ENCODE results near the gene SUSD2. TPM values are rescaled to one million over a fixed set of nuclear protein-coding genes. Genes with fewer than 3 reads are reported as not detected.
A peak's percentile ranks its signal among the peaks of the same experiment; 100 is the strongest.
"Not testable (repeated sequence)": the region's sequence is repeated elsewhere in the genome, so short reads cannot be mapped to it uniquely, and the experiment has no call there.

The SUSD2 gene, protein sequence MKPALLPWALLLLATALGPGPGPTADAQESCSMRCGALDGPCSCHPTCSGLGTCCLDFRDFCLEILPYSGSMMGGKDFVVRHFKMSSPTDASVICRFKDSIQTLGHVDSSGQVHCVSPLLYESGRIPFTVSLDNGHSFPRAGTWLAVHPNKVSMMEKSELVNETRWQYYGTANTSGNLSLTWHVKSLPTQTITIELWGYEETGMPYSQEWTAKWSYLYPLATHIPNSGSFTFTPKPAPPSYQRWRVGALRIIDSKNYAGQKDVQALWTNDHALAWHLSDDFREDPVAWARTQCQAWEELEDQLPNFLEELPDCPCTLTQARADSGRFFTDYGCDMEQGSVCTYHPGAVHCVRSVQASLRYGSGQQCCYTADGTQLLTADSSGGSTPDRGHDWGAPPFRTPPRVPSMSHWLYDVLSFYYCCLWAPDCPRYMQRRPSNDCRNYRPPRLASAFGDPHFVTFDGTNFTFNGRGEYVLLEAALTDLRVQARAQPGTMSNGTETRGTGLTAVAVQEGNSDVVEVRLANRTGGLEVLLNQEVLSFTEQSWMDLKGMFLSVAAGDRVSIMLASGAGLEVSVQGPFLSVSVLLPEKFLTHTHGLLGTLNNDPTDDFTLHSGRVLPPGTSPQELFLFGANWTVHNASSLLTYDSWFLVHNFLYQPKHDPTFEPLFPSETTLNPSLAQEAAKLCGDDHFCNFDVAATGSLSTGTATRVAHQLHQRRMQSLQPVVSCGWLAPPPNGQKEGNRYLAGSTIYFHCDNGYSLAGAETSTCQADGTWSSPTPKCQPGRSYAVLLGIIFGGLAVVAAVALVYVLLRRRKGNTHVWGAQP
- total RNA-seq (2014; rRNA removed; shearing (Covaris generic); ENCODE audit: low replicate concordance): 0.20 TPM in 1 of 2 replicates, not detected in the other

DNA sequence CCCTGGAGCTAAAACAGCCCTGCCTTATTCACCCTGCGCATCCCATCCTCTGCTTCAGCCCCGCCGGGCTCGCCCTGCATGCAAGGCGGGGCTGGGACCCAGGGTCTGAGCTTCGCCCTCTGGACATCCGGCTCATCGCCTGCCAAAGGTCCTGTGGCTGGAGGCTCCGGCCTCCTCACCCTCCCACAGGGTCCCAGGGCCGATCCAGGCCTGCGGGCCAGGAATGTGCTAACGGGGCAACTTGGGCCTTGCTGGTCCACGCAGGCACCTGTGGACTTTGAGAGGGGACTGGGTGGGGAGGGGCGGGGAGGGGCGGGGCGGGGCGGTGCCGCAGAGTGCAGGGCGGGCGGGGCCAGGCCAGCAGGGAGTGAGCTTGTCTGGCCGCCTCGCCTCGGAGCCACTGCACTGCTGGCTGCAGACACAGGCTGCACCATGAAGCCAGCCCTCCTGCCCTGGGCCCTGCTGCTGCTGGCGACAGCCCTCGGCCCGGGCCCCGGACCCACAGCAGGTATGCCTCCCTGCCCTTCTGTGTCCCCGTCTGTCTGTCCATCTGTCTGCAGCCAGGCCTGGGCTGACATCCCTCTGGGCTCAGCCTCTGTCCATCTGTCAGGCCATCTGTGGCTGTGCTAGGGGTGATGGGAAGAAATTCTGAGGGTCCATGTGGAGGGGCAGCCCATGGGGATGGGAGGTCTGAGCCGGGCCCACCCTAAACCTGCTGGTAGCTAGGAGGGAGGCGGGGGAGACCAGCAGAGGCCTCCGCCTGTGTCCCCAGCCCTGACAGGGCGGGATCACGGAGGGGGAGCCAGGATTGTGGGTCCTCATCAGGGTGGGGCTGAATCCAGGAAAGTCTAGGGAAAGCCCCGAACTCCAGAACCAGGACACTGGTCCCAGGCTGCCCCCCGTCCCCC lies at the start of gene SUSD2:
SUSD2 (plus strand) TSS at position 400 of the 908 bp plus-strand sequence; CDS start at position 433, 33 bp downstream.
- no peaks in the 10 kb centered on the region for H3K27me3 ChIP-seq
- no peak within 1 kb of the TSS for H3K4me3 ChIP-seq
- H3K36me3 ChIP-seq: no peaks in the 10 kb centered on the region; the same call in 1 of the 2 replicates
- DNase-seq: no peak
- H3K9me3 ChIP-seq: no peaks in the 10 kb centered on the region

DNA sequence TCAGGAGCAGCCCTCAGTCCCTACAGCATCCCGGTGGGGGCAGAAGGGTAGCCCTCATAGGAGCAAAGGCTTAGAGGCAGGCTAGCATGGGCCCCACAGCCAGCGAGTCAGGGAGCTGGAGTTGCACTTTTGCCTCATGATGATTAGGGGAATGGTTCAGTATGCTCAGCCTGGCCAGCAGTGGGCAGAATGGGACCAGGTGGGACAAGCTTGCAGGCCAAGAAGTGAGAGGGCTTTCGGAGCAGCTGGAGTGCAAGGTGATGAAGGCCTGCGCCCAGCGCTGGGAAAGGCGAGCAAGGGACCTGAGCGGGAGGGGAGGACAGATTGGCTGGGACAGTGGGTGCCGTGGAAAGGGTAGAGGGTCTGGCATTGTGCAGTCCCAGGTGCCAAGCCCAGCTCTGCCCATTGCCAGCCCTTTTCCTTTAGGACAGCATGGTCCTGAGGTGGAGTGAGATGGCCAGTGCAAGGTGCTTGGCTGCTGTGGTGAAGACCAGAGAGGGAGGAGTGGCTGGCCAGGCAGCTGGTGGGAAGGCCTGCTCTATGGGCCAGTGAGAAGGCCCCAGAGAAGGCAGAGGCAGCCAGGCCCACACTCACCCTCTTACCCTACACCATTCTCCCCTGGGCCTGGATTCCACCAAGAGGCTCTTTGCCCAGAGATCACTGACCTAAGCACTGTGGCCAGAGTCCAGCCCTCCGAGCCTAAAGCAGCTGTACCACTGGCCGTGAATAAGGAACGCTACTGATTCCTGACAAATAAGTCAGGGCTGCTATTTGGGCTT lies 47.9 kb upstream of the SUSD2 start:
- Histone ChIP-seq H3K27me3 (no peaks in the 10 kb centered on the region), H3K36me3 (peaks cover 1% of the 10 kb centered on the region; the same call in 1 of the 2 replicates), H3K4me3 (no peak overlapping the region), H3K9me3 (no peaks in the 10 kb centered on the region)
- no peak for DNase-seq

DNA sequence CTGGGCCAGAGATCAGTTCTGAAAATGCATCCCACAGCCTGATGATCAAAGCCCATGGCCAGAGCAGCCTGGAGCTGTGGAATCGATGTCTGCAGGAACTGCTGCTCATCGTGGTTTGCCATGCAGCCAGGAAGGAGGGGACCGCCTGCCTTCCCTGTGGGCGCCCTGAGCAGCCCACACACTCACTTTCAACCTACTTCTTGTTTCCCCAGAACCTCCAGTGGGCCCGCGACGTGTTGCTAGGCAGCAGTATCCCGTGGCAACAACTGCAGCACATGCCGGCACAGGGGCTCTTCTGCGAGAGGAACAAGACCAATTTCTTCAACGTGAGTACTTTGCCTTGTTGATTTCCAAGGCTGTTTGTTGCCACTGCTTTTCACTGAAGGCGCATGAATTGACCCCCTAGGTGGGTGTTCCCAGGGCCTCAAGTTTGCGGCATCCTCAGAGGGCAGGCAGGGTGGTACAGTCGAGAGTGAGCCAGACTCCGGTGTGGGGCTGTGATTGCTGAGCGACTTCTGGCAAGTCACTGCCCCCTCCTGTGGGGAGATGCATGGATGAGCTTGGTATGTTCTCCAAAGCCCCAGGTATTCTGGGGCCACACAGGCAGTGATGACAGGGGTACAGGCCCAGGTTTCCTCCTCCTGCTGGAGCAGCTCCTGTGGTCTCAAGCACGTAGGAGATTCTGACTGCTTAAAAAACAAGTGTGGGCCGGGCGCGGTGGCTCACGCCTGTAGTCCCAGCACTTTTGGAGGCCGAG lies 47.0 kb upstream of the SUSD2 start:
- H3K4me3 ChIP-seq: no peak overlapping the region
- no peaks in the 10 kb centered on the region for H3K27me3 ChIP-seq
- H3K9me3 ChIP-seq: no peaks in the 10 kb centered on the region
- DNase-seq: no peak
- H3K36me3 ChIP-seq: peaks cover 6% of the 10 kb centered on the region; the same call in 1 of the 2 replicates

DNA sequence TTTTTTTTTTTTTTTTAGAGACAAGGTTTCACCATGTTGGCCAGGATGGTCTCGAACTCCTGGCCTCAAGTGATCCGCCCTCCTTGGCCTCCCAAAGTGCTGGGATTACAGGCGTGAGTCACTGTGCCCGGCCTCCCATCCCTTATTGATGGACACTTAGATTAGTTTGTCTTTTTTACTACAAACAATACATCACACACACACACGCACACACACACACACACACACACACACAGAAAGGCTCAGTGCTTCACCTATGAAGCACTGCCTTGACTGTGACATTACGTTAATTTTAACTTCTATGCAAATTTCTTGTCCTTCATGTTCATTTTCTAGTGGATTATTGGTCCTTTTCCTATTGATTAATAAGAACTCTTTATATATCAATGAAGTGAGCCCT lies 44.8 kb upstream of the SUSD2 start:
- not testable (repeated sequence) for H3K36me3 ChIP-seq, DNase-seq, H3K9me3 ChIP-seq, H3K4me3 ChIP-seq, H3K27me3 ChIP-seq

DNA sequence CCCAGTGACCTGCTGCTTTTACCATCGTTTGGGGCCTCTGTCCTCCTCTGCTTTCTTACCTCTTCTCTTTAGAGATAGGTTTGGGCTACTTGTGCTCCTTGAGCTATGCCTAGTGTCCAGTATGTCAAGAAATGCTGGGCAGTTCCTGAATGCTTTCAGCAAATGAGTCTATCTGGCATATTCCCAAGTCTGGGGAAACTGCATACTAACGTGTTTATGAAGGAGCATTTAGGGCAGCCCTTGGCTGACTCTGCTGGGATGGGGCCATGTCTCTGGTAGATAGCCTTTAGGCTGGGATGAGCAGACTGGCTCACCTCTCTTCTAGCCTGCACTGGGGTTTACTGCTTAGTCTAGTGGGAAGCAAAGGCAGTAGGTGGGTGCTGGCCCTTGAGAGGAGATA lies 43.7 kb upstream of the SUSD2 start:
- Histone ChIP-seq H3K36me3 (peaks cover 6% of the 10 kb centered on the region; the same call in 1 of the 2 replicates), H3K9me3 (no peaks in the 10 kb centered on the region), H3K4me3 (no peak overlapping the region), H3K27me3 (no peaks in the 10 kb centered on the region)
- DNase-seq: peak; percentile 61

DNA sequence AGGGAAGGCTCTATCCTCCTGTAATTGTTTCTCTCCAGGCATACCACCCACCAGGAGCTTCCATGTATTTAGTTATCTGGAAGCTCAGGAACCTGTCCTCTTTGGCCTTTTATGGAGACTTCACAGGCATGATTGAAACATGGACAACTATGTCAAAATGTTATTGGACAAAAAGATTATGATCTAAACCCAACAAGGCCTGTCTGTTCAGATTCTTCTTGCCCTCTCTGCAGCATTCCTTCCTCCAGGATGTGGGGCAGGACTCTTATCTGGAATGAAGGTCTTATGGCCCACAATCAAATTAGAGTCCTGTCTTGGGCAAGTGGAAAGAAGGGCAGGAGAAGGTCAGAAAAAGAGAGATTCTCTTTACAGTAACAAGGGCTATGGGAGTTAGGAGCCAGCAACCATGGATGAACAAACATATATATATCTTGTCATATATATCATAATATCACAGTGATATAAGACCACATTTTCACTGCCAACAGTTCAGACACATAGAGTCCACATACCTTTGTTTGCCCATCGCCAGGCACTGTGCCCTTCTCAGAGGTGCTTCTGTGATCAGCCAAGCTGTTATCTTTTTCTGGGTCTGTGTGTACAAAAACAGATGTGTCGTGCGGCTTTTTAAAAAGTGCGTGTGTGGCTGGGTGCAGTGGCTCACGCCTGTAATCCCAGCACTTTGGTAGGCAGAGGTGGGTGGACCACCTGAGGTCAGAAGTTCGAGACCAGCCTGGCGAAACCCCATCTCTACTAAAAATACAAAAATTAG lies 42.5 kb upstream of the SUSD2 start:
- DNase-seq: no peak
- no peak overlapping the region for H3K4me3 ChIP-seq
- H3K27me3 ChIP-seq: no peaks in the 10 kb centered on the region
- peaks cover 6% of the 10 kb centered on the region; the same call in 1 of the 2 replicates for H3K36me3 ChIP-seq
- H3K9me3 ChIP-seq: no peaks in the 10 kb centered on the region

DNA sequence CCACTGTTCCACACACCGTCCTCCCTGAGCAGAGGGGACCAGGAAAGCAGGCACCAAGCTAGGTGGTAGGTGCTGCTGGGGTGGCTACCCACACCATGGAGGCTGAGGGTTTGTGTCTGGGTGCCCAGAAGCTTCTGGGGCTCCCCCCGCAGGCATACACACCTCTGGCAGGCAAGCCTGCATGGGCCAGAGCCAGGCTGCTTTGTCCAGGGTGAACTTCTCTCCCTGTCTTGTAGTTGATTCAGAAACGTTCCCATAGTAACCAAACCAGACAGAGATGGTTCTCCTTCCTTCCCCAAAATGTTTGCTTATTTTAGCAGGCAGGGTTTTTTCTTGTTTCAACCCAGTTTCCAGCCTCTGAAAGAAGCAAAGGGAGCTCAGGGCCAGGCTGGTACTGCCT lies 40.9 kb upstream of the SUSD2 start:
- Histone ChIP-seq H3K9me3 (no peaks in the 10 kb centered on the region), H3K27me3 (no peaks in the 10 kb centered on the region), H3K4me3 (no peak overlapping the region), H3K36me3 (peaks cover 6% of the 10 kb centered on the region; the same call in 1 of the 2 replicates)
- no peak for DNase-seq

DNA sequence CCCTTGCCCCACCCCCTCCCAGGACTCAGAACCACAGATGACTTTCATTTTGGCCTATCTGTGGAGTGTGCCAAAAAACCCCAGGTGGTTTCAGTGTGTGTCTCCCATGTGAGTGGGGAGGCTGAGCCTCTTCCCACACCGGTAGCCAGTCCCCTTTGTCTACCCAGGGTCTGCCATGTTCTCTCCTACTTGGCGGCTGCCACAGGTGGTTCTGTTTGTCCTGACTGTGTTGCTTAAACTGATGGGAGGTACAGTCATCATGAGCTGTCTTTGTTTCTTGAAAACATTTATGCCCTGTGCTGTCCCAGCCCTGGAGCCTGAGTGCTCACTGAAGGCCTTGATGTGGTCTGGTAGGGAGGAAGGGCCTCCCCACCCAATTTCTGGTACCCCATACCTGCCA lies 39.7 kb upstream of the SUSD2 start:
- no peak overlapping the region for H3K4me3 ChIP-seq
- peaks cover 6% of the 10 kb centered on the region; the same call in 1 of the 2 replicates for H3K36me3 ChIP-seq
- H3K27me3 ChIP-seq: no peaks in the 10 kb centered on the region
- peak; percentile 31 for DNase-seq
- no peaks in the 10 kb centered on the region for H3K9me3 ChIP-seq

DNA sequence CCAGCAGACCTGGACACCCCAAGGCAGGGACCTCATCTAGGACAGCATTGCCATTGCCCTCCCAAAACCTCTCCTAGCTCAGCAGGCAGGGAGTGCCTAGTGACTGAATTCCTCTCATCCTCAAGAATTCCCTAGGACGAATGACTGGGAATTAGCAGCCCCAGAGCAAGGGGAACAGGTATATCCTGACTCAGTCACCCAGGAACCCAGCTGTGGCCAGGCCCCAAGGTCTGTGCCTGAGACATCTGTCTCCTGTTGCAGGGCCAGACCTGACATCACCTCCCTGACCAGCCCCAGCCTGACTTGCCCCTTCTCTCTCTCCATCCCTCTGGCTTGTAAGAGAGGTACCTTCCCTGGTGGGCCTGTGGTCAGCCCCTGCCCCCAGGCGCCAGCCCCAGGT lies 39.0 kb upstream of the SUSD2 start:
- Histone ChIP-seq H3K4me3 (no peak overlapping the region), H3K27me3 (no peaks in the 10 kb centered on the region), H3K36me3 (peaks cover 6% of the 10 kb centered on the region; the same call in 1 of the 2 replicates), H3K9me3 (no peaks in the 10 kb centered on the region)
- DNase-seq: no peak

DNA sequence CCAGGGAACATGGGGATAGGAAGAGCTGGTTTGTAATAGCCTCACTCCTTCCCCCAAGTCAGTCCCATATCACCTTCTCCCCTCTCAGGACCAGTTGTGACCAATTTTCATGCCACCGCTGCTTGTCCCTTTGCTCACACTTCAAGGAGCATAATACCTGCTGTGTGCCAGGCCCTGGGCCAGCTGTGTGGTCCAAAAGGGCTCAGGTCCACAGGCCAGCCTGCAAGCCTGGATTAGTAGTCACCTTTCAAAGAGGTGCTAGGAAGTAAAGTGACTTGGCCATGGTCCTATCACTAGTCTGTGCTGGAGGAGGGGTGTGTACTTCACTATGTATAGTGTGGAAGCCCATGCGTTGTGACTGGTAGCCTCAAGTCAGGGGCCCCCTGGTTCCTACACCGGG lies 38.5 kb upstream of the SUSD2 start:
- Histone ChIP-seq H3K4me3 (no peak overlapping the region), H3K9me3 (no peaks in the 10 kb centered on the region), H3K27me3 (no peaks in the 10 kb centered on the region), H3K36me3 (peaks cover 6% of the 10 kb centered on the region; the same call in 1 of the 2 replicates)
- DNase-seq: no peak

DNA sequence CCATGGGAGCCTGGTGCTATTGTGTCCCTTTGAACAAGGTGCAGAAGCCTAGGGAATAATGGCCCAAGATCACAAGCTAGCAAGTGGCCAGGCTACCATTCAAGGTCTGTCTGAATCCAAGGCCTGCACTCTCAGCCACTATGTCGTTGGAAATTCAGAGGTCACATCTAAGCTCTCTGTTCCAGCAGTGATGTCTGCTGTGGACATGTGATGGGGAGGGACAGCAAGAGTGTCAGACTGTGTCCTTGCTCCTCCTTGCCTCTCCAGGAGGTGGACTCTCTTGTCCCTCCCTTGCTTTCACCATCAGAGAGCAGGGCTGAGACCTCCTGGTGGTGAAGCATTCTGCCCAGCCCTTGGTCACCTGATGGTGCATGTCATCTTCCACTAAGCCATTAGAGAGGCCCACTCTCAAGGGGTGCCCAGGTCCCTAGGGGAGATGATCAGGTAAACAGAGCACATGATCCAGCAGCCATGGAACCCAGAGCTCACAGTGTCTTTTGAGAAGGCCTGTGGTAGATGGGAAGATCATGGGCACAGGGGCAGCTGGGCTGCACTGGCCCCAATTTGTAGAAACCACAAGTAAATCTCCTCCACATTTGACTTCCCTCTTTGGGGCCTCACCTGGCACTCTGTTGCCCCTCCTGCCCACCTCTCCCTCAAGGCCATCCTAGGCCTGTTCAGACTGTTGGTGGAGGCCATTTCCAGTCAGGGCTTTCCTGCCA lies 37.1 kb upstream of the SUSD2 start:
- no peaks in the 10 kb centered on the region; the same call in none of the 2 replicates for H3K36me3 ChIP-seq
- no peak for DNase-seq
- no peaks in the 10 kb centered on the region for H3K27me3 ChIP-seq
- H3K4me3 ChIP-seq: no peak overlapping the region
- H3K9me3 ChIP-seq: no peaks in the 10 kb centered on the region

DNA sequence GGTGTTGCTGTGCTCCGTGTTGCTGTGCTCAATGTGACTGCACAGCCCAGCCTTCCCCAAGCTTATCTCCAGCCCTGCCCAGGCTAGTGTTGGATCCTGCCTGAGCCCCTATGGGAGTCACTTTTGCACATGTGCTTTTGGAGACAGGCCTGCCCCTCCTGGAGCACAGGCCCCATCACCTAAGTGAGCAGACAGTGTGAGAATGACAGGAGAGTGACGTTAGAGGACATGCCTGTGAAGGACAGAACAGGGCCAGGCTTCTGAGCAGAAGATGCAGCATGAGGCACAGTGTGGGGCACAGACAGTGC lies 36.6 kb upstream of the SUSD2 start:
- no peaks in the 10 kb centered on the region for H3K27me3 ChIP-seq
- no peak overlapping the region for H3K4me3 ChIP-seq
- H3K36me3 ChIP-seq: no peaks in the 10 kb centered on the region; the same call in none of the 2 replicates
- no peak for DNase-seq
- H3K9me3 ChIP-seq: no peaks in the 10 kb centered on the region

DNA sequence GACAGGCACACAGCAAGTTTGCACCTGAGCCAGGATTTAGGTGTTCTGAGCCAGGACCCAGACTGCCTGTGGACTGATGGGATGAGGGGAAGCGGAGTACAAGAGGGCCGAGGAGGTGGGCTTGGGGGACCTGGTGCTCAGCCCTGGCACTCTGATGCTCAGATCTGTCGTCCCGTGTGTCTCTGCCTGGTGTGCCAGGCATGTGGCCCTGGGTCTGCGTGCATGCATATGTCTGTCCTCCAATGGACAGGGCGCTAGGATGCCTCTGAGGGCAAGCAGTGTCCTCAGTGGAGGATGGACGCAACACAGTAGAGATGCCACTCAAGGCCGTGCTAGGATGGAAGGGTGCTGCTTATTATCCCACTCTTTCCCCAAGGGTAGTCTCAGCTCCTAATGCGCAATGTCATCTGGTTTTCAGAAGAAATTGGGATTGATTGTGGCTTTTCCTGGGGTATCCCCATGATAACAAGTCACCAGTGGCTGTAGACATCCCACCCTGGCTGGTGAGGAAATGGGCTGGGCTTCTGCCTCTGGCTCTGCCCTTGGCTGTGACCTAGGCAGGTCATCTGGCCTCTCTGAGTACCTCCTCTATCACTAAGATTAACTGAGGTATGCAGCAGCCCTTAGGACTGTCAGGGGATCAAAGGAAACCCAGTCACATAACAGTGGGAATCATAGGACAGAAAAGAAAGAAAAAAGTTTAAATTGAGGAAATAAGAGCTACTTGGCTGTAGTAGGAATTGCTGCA lies 35.7 kb upstream of the SUSD2 start:
- H3K9me3 ChIP-seq: no peaks in the 10 kb centered on the region
- no peaks in the 10 kb centered on the region for H3K27me3 ChIP-seq
- no peak for DNase-seq
- no peaks in the 10 kb centered on the region; the same call in none of the 2 replicates for H3K36me3 ChIP-seq
- H3K4me3 ChIP-seq: no peak overlapping the region
